Endodermal cell (in vitro differentiated cells): ENCODE data around the gene NCK2. TPM values are rescaled to one million over a fixed set of nuclear protein-coding genes. Genes with fewer than 3 reads are reported as not detected.
A peak's percentile ranks its signal among the peaks of the same experiment; 100 is the strongest.

Source experiments
- DNase-seq: peaks from one replicate; pipeline ENCODE4 v3.0.0-alpha.2; 2017
- H3K27ac ChIP-seq: 2 replicates; pipeline ENCODE4 v1.5.1; 2013; ENCODE audit warnings: mild to moderate bottlenecking, low read depth, low read length, moderate library complexity
- H3K27me3 ChIP-seq: 2 replicates; pipeline ENCODE4 v1.6.1; 2013; ENCODE audit warnings: mild to moderate bottlenecking, low read length, moderate library complexity; ENCODE audit not compliant: insufficient read depth, control insufficient read depth, poor library complexity, severe bottlenecking
- H3K36me3 ChIP-seq: 2 replicates; pipeline ENCODE4 v1.7.0; 2013; ENCODE audit warnings: mild to moderate bottlenecking, low read length, moderate library complexity; ENCODE audit not compliant: control insufficient read depth, insufficient read depth
- H3K4me1 ChIP-seq: one replicate; pipeline ENCODE4 v1.7.0; 2013; ENCODE audit warnings: low read length; ENCODE audit not compliant: control insufficient read depth, insufficient read depth
- H3K4me3 ChIP-seq: 2 replicates; pipeline ENCODE4 v1.5.1; 2013; ENCODE audit warnings: mild to moderate bottlenecking, low read length, moderate library complexity
- H3K9ac ChIP-seq: 2 replicates; pipeline ENCODE4 v1.6.1; 2013; ENCODE audit warnings: mild to moderate bottlenecking, low read length, moderate library complexity; ENCODE audit not compliant: poor library complexity, severe bottlenecking; ENCODE audit errors: extremely low read depth
- H3K9me3 ChIP-seq: 2 replicates; pipeline ENCODE4 v1.6.1; 2013; ENCODE audit warnings: mild to moderate bottlenecking, low read length, moderate library complexity; ENCODE audit not compliant: control insufficient read depth
- H3K27ac Mint-ChIP-seq: 2 replicates; pipeline ENCODE4 v1.8.0; 2020; ENCODE audit warnings: mixed read lengths
- H3K27me3 Mint-ChIP-seq: 2 replicates; pipeline ENCODE4 v1.8.0; 2021; ENCODE audit warnings: mild to moderate bottlenecking, mixed read lengths; ENCODE audit not compliant: insufficient read depth
- H3K36me3 Mint-ChIP-seq: 2 replicates; pipeline ENCODE4 v1.8.0; 2020; ENCODE audit warnings: low read depth, mixed read lengths
- H3K4me1 Mint-ChIP-seq: 2 replicates; pipeline ENCODE4 v1.8.0; 2020; ENCODE audit warnings: mixed read lengths
- H3K4me3 Mint-ChIP-seq: 2 replicates; pipeline ENCODE4 v1.8.0; 2020; ENCODE audit warnings: mild to moderate bottlenecking, moderate library complexity, mixed read lengths
- H3K9me3 Mint-ChIP-seq: 2 replicates; pipeline ENCODE4 v1.8.0; 2020; ENCODE audit warnings: mild to moderate bottlenecking, mixed read lengths
- WGBS, 2 experiments: methylation state at CpG; one replicate each; pipeline versions ENCODE4 v1.1.5 to v1.1.7; 2013; ENCODE audit warnings: missing lambda C conversion rate in 2 of 2, mixed read lengths in 1 of 2; ENCODE audit not compliant: insufficient coverage in 1 of 2, insufficient read length in 1 of 2; 5-methylcytosine and 5-hydroxymethylcytosine counted together
- total RNA-seq, 2 donors: library from RNA; stranded (reverse); fragmentation: NEBNext Ultra II Directional in 1 of 2; extraction: Animal tissue kit (Norgen Biotek cat#: 25700) in 1 of 2; gene quantifications; 2 replicates in 1 of 2; 3 replicates in 1 of 2; pipeline ENCODE4 v1.2.1, GENCODE V29; 2021
- TF ChIP-seq, protein P1 (sequence below): fragments of 200-600 bp; sonication (generic); conservative IDR thresholded peaks from 2 replicates; pipeline ENCODE4 v1.5.0; 2021; ENCODE audit warnings: antibody characterized with exemption, mild to moderate bottlenecking

The NCK2 gene
- total RNA-seq, 2 donors from 2014 or later: 58.9 to 63.8 TPM

DNA sequence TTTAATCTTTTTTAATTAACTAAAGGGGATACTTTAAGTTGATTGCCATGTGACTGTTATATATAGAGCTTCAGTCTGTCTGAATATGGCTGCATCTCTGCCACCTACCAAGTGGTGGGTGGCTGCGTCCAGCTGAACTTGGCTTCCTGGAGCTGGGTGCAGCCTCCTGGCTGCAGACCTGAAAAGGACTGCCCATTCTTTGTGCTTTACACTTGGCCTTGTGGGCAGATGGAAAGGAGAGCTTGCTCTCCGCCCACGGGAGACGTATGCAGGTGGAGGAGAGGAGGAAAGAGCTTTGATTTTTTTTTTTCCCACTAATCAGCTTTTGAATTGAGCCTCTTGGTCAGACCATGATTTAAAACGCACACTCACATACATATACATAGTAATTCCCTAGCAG lies 34.7 kb downstream of the NCK2 start:
- DNase-seq: no peak
- no peaks in the 10 kb centered on the region for H3K9me3 ChIP-seq
- H3K4me3 Mint-ChIP-seq: no peak overlapping the region
- H3K27me3 ChIP-seq: no peaks in the 10 kb centered on the region
- H3K4me1 ChIP-seq: no peaks in the 10 kb centered on the region
- H3K36me3 ChIP-seq: peaks cover 17% of the 10 kb centered on the region
- no peak overlapping the region for H3K27ac ChIP-seq
- H3K4me3 ChIP-seq: no peak overlapping the region
- no peak overlapping the region for H3K9ac ChIP-seq
- TF ChIP-seq, protein P1, sequence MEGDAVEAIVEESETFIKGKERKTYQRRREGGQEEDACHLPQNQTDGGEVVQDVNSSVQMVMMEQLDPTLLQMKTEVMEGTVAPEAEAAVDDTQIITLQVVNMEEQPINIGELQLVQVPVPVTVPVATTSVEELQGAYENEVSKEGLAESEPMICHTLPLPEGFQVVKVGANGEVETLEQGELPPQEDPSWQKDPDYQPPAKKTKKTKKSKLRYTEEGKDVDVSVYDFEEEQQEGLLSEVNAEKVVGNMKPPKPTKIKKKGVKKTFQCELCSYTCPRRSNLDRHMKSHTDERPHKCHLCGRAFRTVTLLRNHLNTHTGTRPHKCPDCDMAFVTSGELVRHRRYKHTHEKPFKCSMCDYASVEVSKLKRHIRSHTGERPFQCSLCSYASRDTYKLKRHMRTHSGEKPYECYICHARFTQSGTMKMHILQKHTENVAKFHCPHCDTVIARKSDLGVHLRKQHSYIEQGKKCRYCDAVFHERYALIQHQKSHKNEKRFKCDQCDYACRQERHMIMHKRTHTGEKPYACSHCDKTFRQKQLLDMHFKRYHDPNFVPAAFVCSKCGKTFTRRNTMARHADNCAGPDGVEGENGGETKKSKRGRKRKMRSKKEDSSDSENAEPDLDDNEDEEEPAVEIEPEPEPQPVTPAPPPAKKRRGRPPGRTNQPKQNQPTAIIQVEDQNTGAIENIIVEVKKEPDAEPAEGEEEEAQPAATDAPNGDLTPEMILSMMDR: peak; percentile 18
- WGBS, 2 experiments: 83 to 100% methylated on average over 1 to 5 of the region's 5 CpGs
- no peaks in the 10 kb centered on the region for H3K9me3 Mint-ChIP-seq
- no peak overlapping the region for H3K27ac Mint-ChIP-seq
- no peaks in the 10 kb centered on the region for H3K27me3 Mint-ChIP-seq
- H3K36me3 Mint-ChIP-seq: peaks cover 7% of the 10 kb centered on the region
- H3K4me1 Mint-ChIP-seq: peaks cover 23% of the 10 kb centered on the region

DNA sequence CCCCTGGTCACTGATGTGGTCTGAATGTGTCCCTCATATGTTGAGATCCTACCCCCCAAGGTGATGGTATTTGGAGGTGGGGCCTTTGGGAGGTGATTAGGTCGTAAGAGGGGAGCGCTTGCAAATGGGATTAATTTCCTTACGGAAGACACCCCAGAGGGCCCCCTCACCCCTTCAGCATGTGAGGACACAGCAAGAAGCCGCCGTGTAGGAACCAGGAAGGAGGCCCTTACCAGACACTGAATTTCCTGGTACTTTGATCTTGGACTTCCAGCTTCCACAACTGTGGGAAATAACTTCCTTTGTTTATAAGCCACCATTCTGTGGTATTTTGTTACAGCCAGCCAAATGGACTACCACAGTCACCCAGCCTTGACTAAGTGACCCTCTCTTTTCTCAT lies 35.9 kb downstream of the NCK2 start:
- peak; percentile 38 for DNase-seq
- Histone ChIP-seq H3K36me3 (peaks cover 17% of the 10 kb centered on the region), H3K4me3 (no peak overlapping the region), H3K27me3 (no peaks in the 10 kb centered on the region), H3K9me3 (no peaks in the 10 kb centered on the region), H3K4me1 (no peaks in the 10 kb centered on the region), H3K9ac (no peak overlapping the region), H3K27ac (no peak overlapping the region)
- TF ChIP-seq, protein P1: no peak
- Mint-ChIP-seq H3K4me1 (peaks cover 14% of the 10 kb centered on the region), H3K27ac (no peak overlapping the region), H3K27me3 (no peaks in the 10 kb centered on the region), H3K9me3 (no peaks in the 10 kb centered on the region), H3K36me3 (peaks cover 7% of the 10 kb centered on the region), H3K4me3 (no peak overlapping the region)
- 93 to 96% methylated on average over 2 to 5 of the region's 5 CpGs for WGBS, 2 experiments

DNA sequence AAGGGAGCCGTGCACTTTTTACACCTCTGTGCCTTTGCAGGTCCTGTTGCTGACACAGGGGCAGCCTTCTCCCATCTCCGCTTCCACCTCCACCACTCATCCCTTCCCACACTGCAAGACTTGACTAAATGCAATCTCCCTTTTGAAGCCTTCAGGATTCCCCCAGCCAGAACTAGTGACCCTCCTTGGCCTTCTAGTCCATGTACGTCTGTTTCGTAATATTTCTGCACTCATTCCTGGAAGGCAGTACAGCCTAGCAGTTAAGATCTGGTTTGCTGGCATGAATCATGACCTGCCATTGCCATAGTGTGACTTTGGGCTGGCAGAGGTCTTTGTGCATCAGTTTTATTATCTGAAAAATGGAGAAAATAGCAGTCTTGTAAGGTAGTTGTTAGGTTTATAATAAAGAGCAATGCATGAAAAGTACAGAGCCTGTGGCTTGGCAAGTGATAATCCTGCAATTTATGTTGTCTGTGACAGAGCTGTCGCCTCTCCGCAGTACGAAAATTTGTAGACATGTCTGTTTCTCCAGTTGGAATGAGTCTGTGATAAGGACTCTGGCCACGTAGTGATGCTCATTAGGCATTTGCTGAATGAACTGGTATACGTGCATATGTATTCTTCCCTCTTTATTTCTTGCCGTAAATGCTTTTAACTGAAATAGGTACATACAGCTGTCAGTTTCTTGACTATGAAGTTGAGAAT lies 36.7 kb downstream of the NCK2 start:
- H3K4me1 ChIP-seq: no peaks in the 10 kb centered on the region
- H3K36me3 ChIP-seq: peaks cover 17% of the 10 kb centered on the region
- Mint-ChIP-seq H3K27me3 (no peaks in the 10 kb centered on the region), H3K4me1 (peaks cover 15% of the 10 kb centered on the region), H3K4me3 (no peak overlapping the region), H3K36me3 (peaks cover 7% of the 10 kb centered on the region), H3K27ac (no peak overlapping the region), H3K9me3 (no peaks in the 10 kb centered on the region)
- no peak for DNase-seq
- H3K27ac ChIP-seq: no peak overlapping the region
- no peaks in the 10 kb centered on the region for H3K27me3 ChIP-seq
- TF ChIP-seq, protein P1: no peak
- no peak overlapping the region for H3K4me3 ChIP-seq
- WGBS, 2 experiments: 90 to 95% methylated on average over 8 to 10 of the region's 10 CpGs
- H3K9ac ChIP-seq: no peak overlapping the region
- H3K9me3 ChIP-seq: no peaks in the 10 kb centered on the region
